HG03135 (cell line): ENCODE data around the gene RIMS4.

Experiments
- ATAC-seq: cut with Tn5 transposase; IDR thresholded peaks from one replicate; pipeline ENCODE4 v1.9.1; 2021; ENCODE audit warnings: mild to moderate bottlenecking, moderate library complexity; ENCODE audit not compliant: unreplicated experiment

The RIMS4 gene

GRCh38 chr20:44743916-44744655 is 66.3 kb downstream of the RIMS4 start:
- ATAC-seq = no peak

DNA sequence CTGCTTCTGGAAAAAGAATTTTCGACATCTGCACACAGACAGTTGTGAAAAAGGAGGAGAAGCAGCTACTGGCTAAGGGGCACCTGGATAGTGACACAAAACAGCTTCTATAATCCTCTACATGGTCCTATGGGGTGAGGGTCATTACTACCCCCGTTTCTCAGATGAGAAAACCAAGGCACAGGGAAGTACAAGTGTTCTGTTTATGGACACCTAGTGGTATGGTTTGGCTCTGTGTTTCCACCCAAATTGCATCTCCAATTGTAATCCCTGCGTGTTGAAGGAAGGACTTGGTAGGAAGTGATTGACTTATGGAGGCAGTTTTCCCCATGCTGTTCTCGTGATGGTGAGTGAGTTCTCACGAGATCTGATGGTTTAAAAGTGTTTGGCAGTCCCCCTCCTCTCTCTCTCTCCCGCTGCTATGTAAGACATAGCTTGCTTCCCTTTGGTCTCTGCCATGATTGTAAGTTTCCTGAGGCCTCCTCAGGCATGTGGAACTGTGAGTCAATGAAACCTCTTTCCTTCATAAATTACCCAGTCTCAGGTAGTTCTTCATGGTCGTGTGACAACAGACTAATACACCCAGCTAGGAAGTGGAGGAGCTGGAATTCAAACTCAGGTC is 67.2 kb downstream of the RIMS4 start:
- ATAC-seq = no peak

DNA sequence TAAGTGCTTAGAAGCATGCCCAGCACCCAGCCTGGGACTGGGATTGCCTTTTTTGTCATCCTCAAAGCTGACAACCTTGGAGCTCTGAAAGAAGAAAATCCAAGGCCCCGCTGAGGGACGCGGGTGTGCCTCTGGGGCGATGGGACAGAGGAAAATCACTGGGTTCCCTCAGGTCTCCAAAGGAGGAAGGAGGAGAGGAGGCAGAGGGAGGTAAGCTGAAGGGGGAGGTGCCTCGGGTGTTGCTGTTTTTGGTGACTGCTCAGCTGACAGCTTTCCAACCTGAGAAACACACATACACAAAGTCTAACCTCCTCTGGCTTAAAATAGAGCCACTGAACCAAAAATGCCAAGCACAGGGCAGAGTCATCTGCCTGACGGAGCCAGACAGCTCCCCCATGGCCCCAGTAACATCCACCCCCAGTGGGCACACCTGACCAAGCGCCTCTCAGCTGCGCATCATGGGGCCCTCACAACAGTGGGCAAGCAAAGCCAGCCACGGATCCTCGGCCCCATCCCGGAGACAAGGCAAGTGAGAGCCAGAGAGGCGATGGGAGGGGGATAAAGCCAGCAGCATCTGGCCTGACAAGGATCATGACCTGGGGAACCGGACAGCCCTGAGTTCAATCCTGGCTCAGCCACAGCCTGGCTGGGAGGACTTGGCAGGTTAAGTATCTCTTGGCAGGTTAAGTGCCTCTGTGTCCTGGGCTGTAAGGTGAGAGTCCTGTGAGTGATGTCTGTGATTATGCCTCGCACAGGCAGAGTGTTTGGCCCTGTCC is 67.9 kb downstream of the RIMS4 start:
- no peak for ATAC-seq

DNA sequence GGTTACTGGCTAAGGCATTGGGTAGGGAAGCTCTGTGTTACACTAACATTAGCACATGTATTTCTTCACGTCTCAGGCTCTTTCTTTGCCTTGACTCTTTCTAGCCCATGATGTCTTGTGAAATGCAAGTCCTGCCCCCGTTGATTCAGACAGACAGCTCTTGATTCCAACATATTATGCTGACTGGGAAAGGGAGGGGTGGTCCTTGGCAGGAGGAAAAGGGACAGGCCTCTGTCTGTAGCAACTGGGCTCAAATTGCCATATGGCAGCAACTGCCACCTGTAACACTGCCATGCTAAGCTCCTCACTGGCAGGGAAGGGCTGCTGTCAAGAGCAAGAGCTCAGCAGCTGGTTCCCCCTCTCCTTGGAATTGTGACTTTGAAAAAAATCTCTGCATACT is 70.4 kb downstream of the RIMS4 start:
- no peak for ATAC-seq

DNA sequence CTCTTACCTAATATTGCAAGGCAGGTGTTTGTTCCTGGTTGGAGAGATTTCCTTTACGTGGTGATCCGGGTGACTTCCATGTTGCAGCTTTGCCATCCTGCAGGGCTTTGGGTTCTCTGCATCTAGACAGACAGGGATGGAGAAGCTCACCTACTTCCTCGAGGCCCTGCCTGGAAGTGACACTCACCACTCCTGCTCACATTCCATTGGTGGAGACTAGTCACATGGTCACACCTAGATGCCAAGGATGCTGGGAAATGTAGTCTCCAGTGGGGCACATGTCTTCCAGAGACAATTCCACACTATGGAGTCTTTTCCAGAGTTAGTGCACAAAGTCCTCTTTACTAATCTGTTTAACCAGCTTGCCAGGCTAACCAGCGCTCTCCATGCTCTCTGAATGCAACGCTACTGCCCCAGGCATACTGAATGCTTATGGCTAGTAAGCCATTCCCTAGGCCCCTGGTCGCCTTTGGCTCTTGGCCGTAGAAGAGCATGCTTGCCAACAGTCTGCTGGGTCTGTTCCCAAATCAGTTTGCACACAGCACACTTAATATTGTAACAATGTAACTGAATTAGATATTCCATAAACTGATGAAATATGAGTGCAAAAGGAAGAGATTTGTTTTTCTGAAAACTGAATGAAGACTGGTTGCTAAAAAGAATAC is 71.4 kb downstream of the RIMS4 start:
- no peak for ATAC-seq

- ATAC-seq = no peak
These were observed 73.2 kb downstream of the RIMS4 start for GRCh38 chr20:44737116-44737515.

- no peak for ATAC-seq
These were observed 74.0 kb downstream of the RIMS4 start for GRCh38 chr20:44736170-44737021.

GRCh38 chr20:44735816-44736169 is 74.6 kb downstream of the RIMS4 start:
- no peak for ATAC-seq

GRCh38 chr20:44734938-44735337 is 75.4 kb downstream of the RIMS4 start:
- ATAC-seq = no peak

GRCh38 chr20:44733341-44734069 is 76.8 kb downstream of the RIMS4 start:
- no peak for ATAC-seq

GRCh38 chr20:44732327-44732726 is 78.0 kb downstream of the RIMS4 start:
- ATAC-seq = no peak

DNA sequence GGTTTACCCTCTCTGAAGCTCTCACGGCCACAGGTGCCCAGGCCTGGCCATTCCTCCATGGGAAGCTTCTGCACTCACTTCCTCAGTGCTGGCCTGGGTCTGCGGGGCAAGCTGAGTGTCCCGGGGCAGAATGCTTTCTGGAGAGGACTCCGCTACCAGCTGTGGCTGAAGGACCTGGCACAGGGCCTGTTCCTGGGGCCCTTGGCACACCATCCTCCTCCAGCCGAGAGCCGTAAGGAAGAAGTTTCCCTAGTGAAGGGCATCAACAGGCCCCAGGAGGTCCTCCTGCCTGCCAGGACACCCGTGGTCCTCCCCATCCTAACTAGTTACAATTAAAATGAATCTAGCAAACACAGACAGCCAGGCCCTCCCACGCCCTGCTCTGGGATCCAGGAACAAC is 78.7 kb downstream of the RIMS4 start:
- no peak for ATAC-seq

GRCh38 chr20:44730441-44730840 is 79.9 kb downstream of the RIMS4 start:
- ATAC-seq = no peak

DNA sequence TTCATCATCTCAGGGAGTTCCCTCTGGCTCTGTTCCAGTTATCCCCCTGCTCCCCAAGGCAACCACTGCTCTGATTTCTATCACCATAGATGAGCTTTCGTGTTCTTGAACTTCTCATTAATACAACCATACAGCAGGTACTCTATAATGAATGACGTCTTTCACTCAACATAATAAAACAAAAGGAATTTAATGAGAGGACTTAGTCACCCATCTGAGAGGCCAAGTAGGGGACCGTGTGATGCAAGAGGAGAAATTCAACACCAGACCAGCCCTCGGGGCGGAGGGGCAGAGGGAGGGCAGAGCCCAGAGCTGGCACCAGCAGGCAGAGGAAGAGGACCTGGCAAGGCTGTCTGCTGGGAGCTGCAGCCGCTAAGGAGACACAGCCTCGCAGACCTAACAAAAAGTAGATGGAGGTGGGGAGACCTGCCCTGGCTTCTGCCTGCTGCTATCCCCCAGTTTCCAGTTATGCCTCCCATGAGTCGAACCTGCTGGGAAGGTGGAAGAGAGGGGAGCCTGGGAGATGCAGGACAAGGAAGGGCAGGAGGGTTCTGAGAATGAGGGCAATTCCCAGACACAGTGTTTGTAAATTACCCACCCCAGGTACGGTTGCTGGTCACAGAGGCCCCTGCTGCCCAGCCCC is 81.4 kb downstream of the RIMS4 start:
- no peak for ATAC-seq

GRCh38 chr20:44727651-44728050 is 82.7 kb downstream of the RIMS4 start:
- no peak for ATAC-seq

- ATAC-seq = no peak
These were observed 83.3 kb downstream of the RIMS4 start for GRCh38 chr20:44727039-44727438.

GRCh38 chr20:44725837-44726236 is 84.5 kb downstream of the RIMS4 start:
- no peak for ATAC-seq

- ATAC-seq = no peak
These were observed 85.8 kb downstream of the RIMS4 start for GRCh38 chr20:44724423-44725091.

- ATAC-seq = no peak
These were observed 86.5 kb downstream of the RIMS4 start for GRCh38 chr20:44723798-44724362.
